Thyroid gland (tissue), 4 donors: ENCODE measurements around the gene PINK1.

Experiments used
- POLR2A ChIP-seq, 2 donors: fragments of 450-650 bp; IDR thresholded peaks; one replicate each; pipeline ENCODE4 v1.6.1; 2017; ENCODE audit warnings: antibody characterized with exemption in 2 of 2, mild to moderate bottlenecking in 2 of 2, moderate library complexity in 1 of 2
- TF ChIP-seq, protein P1 (sequence below), 6 experiments: fragments of 200-600 bp in 3 of 6; fragments of 450-650 bp in 3 of 6; sonication (generic) in 3 of 6; IDR thresholded peaks; one replicate each; pipeline ENCODE4 v1.5.1; 2016 to 2019; ENCODE audit warnings: antibody characterized with exemption in 6 of 6, mild to moderate bottlenecking in 2 of 6, inconsistent platforms in 1 of 6, moderate library complexity in 1 of 6

DNA sequence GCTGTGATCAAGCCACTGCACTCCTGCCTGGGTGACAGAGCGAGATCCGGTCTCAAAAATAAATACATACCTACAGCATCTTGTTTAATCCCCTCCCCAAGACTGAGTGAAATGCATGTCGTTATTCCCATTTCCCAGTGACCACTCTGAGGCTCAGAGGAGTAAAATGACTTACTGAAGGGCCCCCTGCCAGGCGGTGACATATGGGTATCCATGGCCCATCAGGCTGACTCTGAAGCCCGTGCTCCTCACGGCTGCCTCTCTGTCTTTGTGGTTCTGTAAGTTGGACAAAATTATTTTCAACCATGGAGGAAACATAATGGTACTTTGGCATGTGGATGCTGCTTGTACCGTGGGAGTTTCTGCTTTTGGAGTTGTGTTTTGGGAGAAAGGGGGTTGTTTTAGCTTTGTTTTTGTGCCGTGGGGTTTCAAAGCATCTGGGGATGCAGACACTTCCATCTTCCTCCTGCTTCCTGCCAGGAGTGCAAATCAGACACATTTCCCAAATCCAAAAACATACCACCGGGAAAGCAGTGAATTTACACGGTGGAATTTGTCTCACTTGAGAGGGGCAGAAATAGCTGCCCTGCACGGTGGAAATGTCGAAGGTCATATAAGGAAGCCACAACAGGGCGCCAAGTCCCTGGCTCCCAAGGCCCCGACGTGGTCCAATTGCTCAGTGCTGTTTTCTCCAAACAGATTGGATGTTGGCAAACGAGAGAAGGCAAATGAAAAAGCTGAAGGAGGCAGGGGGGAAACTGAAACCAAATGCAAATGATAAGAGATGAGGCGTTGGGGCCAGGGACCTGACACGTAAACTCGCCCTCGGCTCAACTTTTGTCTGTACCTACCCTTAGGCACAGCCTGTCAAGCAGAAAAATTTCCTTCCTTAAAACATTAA is 17.1 kb upstream of the PINK1 start:
- TF ChIP-seq, protein P1, sequence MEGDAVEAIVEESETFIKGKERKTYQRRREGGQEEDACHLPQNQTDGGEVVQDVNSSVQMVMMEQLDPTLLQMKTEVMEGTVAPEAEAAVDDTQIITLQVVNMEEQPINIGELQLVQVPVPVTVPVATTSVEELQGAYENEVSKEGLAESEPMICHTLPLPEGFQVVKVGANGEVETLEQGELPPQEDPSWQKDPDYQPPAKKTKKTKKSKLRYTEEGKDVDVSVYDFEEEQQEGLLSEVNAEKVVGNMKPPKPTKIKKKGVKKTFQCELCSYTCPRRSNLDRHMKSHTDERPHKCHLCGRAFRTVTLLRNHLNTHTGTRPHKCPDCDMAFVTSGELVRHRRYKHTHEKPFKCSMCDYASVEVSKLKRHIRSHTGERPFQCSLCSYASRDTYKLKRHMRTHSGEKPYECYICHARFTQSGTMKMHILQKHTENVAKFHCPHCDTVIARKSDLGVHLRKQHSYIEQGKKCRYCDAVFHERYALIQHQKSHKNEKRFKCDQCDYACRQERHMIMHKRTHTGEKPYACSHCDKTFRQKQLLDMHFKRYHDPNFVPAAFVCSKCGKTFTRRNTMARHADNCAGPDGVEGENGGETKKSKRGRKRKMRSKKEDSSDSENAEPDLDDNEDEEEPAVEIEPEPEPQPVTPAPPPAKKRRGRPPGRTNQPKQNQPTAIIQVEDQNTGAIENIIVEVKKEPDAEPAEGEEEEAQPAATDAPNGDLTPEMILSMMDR (IDR thresholded peaks at IDR 0.05) = no peak
- no peak for TF ChIP-seq POLR2A (IDR thresholded peaks at IDR 0.05)
